Trophoblast cell (in vitro differentiated cells and primary cell): ENCODE data around the gene GPR132.

Experiments used
- DNase-seq, 2 donors: peaks; one replicate each; pipeline ENCODE4 v3.0.0-alpha.2; 2016
- H2AFZ ChIP-seq: 2 replicates; pipeline ENCODE4 v1.6.1; 2013; ENCODE audit warnings: low read length, moderate library complexity, mild to moderate bottlenecking; ENCODE audit not compliant: insufficient read depth, poor library complexity
- H2AK5ac ChIP-seq: 2 replicates; pipeline ENCODE4 v1.6.1; 2013; ENCODE audit warnings: mild to moderate bottlenecking, low read length
- H2BK120ac ChIP-seq: 2 replicates; pipeline ENCODE4 v1.6.1; 2013; ENCODE audit warnings: low read length, mild to moderate bottlenecking, moderate library complexity; ENCODE audit not compliant: insufficient read depth, poor library complexity
- H2BK12ac ChIP-seq: 2 replicates; pipeline ENCODE4 v1.6.1; 2013; ENCODE audit warnings: mild to moderate bottlenecking, low read length, moderate library complexity
- H2BK5ac ChIP-seq: 2 replicates; pipeline ENCODE4 v1.6.1; 2013; ENCODE audit warnings: low read length, low read depth, moderate library complexity, mild to moderate bottlenecking; ENCODE audit not compliant: poor library complexity
- H3K14ac ChIP-seq: 2 replicates; pipeline ENCODE4 v1.6.1; 2013; ENCODE audit warnings: mild to moderate bottlenecking, low read length
- H3K18ac ChIP-seq: 2 replicates; pipeline ENCODE4 v1.6.1; 2013; ENCODE audit warnings: mild to moderate bottlenecking, low read length
- H3K23ac ChIP-seq: 2 replicates; pipeline ENCODE4 v1.6.1; 2013; ENCODE audit warnings: low read length
- H3K27ac ChIP-seq: 2 replicates; pipeline ENCODE4 v1.5.1; 2013; ENCODE audit warnings: low read depth, mild to moderate bottlenecking, inconsistent platforms, low read length, moderate library complexity
- H3K27me3 ChIP-seq: 2 replicates; pipeline ENCODE4 v1.6.1; 2013; ENCODE audit warnings: inconsistent platforms, mild to moderate bottlenecking, low read length, moderate library complexity; ENCODE audit not compliant: insufficient read depth
- H3K36me3 ChIP-seq, 2 experiments: 1 replicate in 1 of 2; 2 replicates in 1 of 2; pipeline ENCODE4 v1.6.1; 2013; ENCODE audit warnings: low read length in 2 of 2, mild to moderate bottlenecking in 2 of 2, moderate library complexity in 1 of 2; ENCODE audit not compliant: insufficient read depth in 2 of 2, control insufficient read depth in 1 of 2
- H3K4ac ChIP-seq: 2 replicates; pipeline ENCODE4 v1.6.1; 2013; ENCODE audit warnings: low read depth, mild to moderate bottlenecking, low read length, moderate library complexity
- H3K4me1 ChIP-seq, 2 experiments: 1 replicate in 1 of 2; 2 replicates in 1 of 2; pipeline ENCODE4 v1.6.1; 2013; ENCODE audit warnings: low read length in 2 of 2, mild to moderate bottlenecking in 2 of 2, moderate library complexity in 1 of 2; ENCODE audit not compliant: insufficient read depth in 2 of 2, control insufficient read depth in 1 of 2
- H3K4me2 ChIP-seq: 2 replicates; pipeline ENCODE4 v1.6.1; 2013; ENCODE audit warnings: inconsistent platforms, mild to moderate bottlenecking, low read length, moderate library complexity
- H3K4me3 ChIP-seq: 2 replicates; pipeline ENCODE4 v1.5.1; 2013; ENCODE audit warnings: mild to moderate bottlenecking, low read depth, low read length, inconsistent platforms
- H3K79me1 ChIP-seq: one replicate; pipeline ENCODE4 v1.6.1; 2013; ENCODE audit warnings: low read length
- H3K79me2 ChIP-seq: 2 replicates; pipeline ENCODE4 v1.6.1; 2013; ENCODE audit warnings: low read length, mild to moderate bottlenecking; ENCODE audit not compliant: control insufficient read depth, insufficient read depth, poor library complexity
- H3K9ac ChIP-seq: 2 replicates; pipeline ENCODE4 v1.6.1; 2013; ENCODE audit warnings: mild to moderate bottlenecking, low read length
- H3K9me3 ChIP-seq: 2 replicates; pipeline ENCODE4 v1.6.1; 2013; ENCODE audit warnings: low read depth, mild to moderate bottlenecking, control low read depth, inconsistent platforms, low read length; ENCODE audit not compliant: insufficient read depth
- H4K12ac ChIP-seq: 2 replicates; pipeline ENCODE4 v1.6.1; 2013; ENCODE audit warnings: low read depth, mild to moderate bottlenecking, low read length, moderate library complexity
- H4K8ac ChIP-seq: 2 replicates; pipeline ENCODE4 v1.6.1; 2013; ENCODE audit warnings: low read depth, mild to moderate bottlenecking, low read length, moderate library complexity
- H4K91ac ChIP-seq: one replicate; pipeline ENCODE4 v1.6.1; 2013; ENCODE audit warnings: low read depth, mild to moderate bottlenecking, low read length, moderate library complexity
- WGBS: extraction: QIAGEN DNeasy Blood & Tissue Kit; methylation state at CpG from one replicate; pipeline ENCODE4 v1.1.7; 2013; ENCODE audit warnings: missing lambda C conversion rate; ENCODE audit not compliant: insufficient read length, insufficient coverage; ENCODE audit errors: extremely low coverage; 5-methylcytosine and 5-hydroxymethylcytosine counted together

Gene GPR132

DNA sequence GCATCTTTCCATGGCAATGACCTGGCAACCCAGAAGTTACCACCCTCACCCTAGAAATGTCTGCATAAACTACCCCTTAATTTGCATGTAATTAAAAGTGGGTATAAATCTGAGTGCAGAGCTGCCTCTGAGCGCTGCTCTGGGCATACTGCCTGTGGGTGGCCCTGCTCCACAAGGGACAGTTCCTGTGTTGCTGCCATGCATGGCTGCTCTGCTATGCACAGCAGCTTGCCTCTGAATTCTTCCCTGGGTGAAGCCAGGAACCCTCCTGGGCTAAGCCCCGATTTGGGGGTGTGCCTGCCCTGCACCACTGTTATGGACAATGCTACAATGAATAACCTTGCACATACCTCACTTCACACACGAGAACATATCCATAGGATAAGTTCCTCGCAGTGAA, 35.7 kb upstream of the GPR132 start:
- Histone ChIP-seq H3K9ac (no peak overlapping the region), H3K9me3 (peaks cover 13% of the 10 kb centered on the region), H3K23ac (no peak overlapping the region), H4K8ac (no peak overlapping the region), H3K4ac (no peak overlapping the region), H2BK12ac (no peak overlapping the region), H4K12ac (no peak overlapping the region), H2BK5ac (no peak overlapping the region), H3K36me3 (no peaks in the 10 kb centered on the region), H3K18ac (no peak overlapping the region), H3K27me3 (no peaks in the 10 kb centered on the region), H3K27ac (no peak overlapping the region), H2AK5ac (no peak overlapping the region), H3K79me2 (no peaks in the 10 kb centered on the region), H3K4me1 (no peaks in the 10 kb centered on the region), H4K91ac (no peak overlapping the region), H3K14ac (no peak overlapping the region), H3K4me3 (no peak overlapping the region), H3K79me1 (no peaks in the 10 kb centered on the region), H2BK120ac (no peak overlapping the region), H3K4me2 (no peak overlapping the region), H2AFZ (no peak overlapping the region)
- WGBS: no CpG with 5 or more reads among the region's 4 CpGs
- DNase-seq: no peak

GRCh38 chr14:105099778-105100177, 34.5 kb upstream of the GPR132 start:
- no CpG with 5 or more reads among the region's 6 CpGs for WGBS
- no peaks in the 10 kb centered on the region for H3K36me3 ChIP-seq
- H4K12ac ChIP-seq: no peak overlapping the region
- no peak overlapping the region for H3K4ac ChIP-seq
- H3K23ac ChIP-seq: no peak overlapping the region
- no peak overlapping the region for H2BK12ac ChIP-seq
- no peak overlapping the region for H3K4me3 ChIP-seq
- H3K4me2 ChIP-seq: no peak overlapping the region
- no peak overlapping the region for H3K14ac ChIP-seq
- H2BK5ac ChIP-seq: no peak overlapping the region
- no peak overlapping the region for H2AK5ac ChIP-seq
- H3K79me1 ChIP-seq: no peaks in the 10 kb centered on the region
- H4K8ac ChIP-seq: no peak overlapping the region
- H3K4me1 ChIP-seq: no peaks in the 10 kb centered on the region
- H3K9ac ChIP-seq: no peak overlapping the region
- H3K79me2 ChIP-seq: no peaks in the 10 kb centered on the region
- H4K91ac ChIP-seq: no peak overlapping the region
- no peak overlapping the region for H2AFZ ChIP-seq
- peak in 1 of 2 donors; percentile 45 for DNase-seq
- no peak overlapping the region for H3K18ac ChIP-seq
- H3K27ac ChIP-seq: no peak overlapping the region
- no peak overlapping the region for H2BK120ac ChIP-seq
- no peaks in the 10 kb centered on the region for H3K27me3 ChIP-seq
- peaks cover 13% of the 10 kb centered on the region for H3K9me3 ChIP-seq

- Histone ChIP-seq H2BK120ac (no peak overlapping the region), H3K9me3 (peaks cover 13% of the 10 kb centered on the region), H3K36me3 (no peaks in the 10 kb centered on the region), H4K12ac (no peak overlapping the region), H4K8ac (no peak overlapping the region), H3K27ac (no peak overlapping the region), H3K4ac (no peak overlapping the region), H3K4me1 (peaks cover 4 to 6% of the 10 kb centered on the region in 2 experiments), H2BK12ac (no peak overlapping the region), H3K23ac (no peak overlapping the region), H3K79me2 (peaks cover 3% of the 10 kb centered on the region), H3K18ac (no peak overlapping the region), H3K4me3 (no peak overlapping the region), H3K4me2 (no peak overlapping the region), H3K14ac (no peak overlapping the region), H4K91ac (no peak overlapping the region), H2AK5ac (no peak overlapping the region), H3K27me3 (no peaks in the 10 kb centered on the region), H2AFZ (no peak overlapping the region), H3K79me1 (peaks cover 7% of the 10 kb centered on the region), H3K9ac (no peak overlapping the region), H2BK5ac (no peak overlapping the region)
- no CpG with 5 or more reads among the region's 8 CpGs for WGBS
- DNase-seq: no peak
These were observed 33.1 kb upstream of the GPR132 start for GRCh38 chr14:105098316-105098715.

- H3K4me3 ChIP-seq: no peak overlapping the region
- H3K4me1 ChIP-seq: peaks cover 6 to 8% of the 10 kb centered on the region in 2 experiments
- WGBS: no CpG with 5 or more reads among the region's 7 CpGs
These were observed 32.5 kb upstream of the GPR132 start for GRCh38 chr14:105097794-105098127.

More at GRCh38 chr14:105097794-105098127, 32.5 kb upstream of the GPR132 start:
- H3K23ac ChIP-seq: no peak overlapping the region
- no peak overlapping the region for H4K91ac ChIP-seq
- peaks cover 3% of the 10 kb centered on the region for H3K79me2 ChIP-seq
- no peaks in the 10 kb centered on the region for H3K36me3 ChIP-seq
- peaks cover 11% of the 10 kb centered on the region for H3K79me1 ChIP-seq
- H3K9me3 ChIP-seq: peaks cover 13% of the 10 kb centered on the region
- H3K9ac ChIP-seq: no peak overlapping the region
- no peak overlapping the region for H3K27ac ChIP-seq
- no peak overlapping the region for H3K14ac ChIP-seq
- H4K8ac ChIP-seq: no peak overlapping the region
- H4K12ac ChIP-seq: no peak overlapping the region
- no peak overlapping the region for H2AFZ ChIP-seq
- DNase-seq: no peak
- no peak overlapping the region for H3K4me2 ChIP-seq
- no peak overlapping the region for H3K18ac ChIP-seq
- no peak overlapping the region for H3K4ac ChIP-seq
- H2AK5ac ChIP-seq: no peak overlapping the region
- no peak overlapping the region for H2BK5ac ChIP-seq
- no peak overlapping the region for H2BK120ac ChIP-seq
- no peak overlapping the region for H2BK12ac ChIP-seq
- H3K27me3 ChIP-seq: no peaks in the 10 kb centered on the region
